ENCODE results near the gene PIK3R4. TPM values are rescaled to one million over a fixed set of nuclear protein-coding genes. Genes with fewer than 3 reads are reported as not detected.
A peak's percentile ranks its signal among the peaks of the same experiment; 100 is the strongest.

Gene PIK3R4
- total and polyA plus RNA-seq, 7 donors, result 11.0 to 20.3 (median 14.1) TPM

GRCh38 chr3:130773366-130773765 lies 26.7 kb upstream of the PIK3R4 start:
- Histone ChIP-seq H3K9me3 (no peaks in the 10 kb centered on the region), H3K36me3 (ENCODE audit: insufficient read depth in 1 of 2, low read depth in 1 of 2) (no peaks in the 10 kb centered on the region), H3K4me1 (no peaks in the 10 kb centered on the region), H3K4me3 (peak overlapping the region; percentile 24), H3K27ac (no peak overlapping the region), H3K27me3 (ENCODE audit: insufficient read depth in 3 of 3, low read length in 2 of 3) (no peaks in the 10 kb centered on the region)
- intact Hi-C loops (cut with DNase I), result no loop called here
- ATAC-seq (no peak), DNase-seq (no peak)
- TF ChIP-seq CTCF (IDR thresholded peaks at IDR 0.05), result no peak
- WGBS, 3 donors, result 27 to 44% (median 33%) methylated on average over 3 of the region's 3 CpGs

GRCh38 chr3:130772129-130772528 lies 25.5 kb upstream of the PIK3R4 start:
- no peak for ATAC-seq
- intact Hi-C loops (cut with DNase I), result no loop called here
- TF ChIP-seq CTCF (IDR thresholded peaks at IDR 0.05), result no peak

GRCh38 chr3:130770644-130771043 lies 24.0 kb upstream of the PIK3R4 start:
- Histone ChIP-seq H3K9me3 (no peaks in the 10 kb centered on the region), H3K27me3 (ENCODE audit: insufficient read depth in 3 of 3, low read length in 2 of 3) (no peaks in the 10 kb centered on the region), H3K36me3 (ENCODE audit: insufficient read depth in 1 of 2, low read depth in 1 of 2) (no peaks in the 10 kb centered on the region), H3K27ac (no peak overlapping the region), H3K4me1 (no peaks in the 10 kb centered on the region), H3K4me3 (no peak overlapping the region)
- intact Hi-C loops (cut with DNase I), result no loop called here
- no peak for ATAC-seq
- TF ChIP-seq CTCF (IDR thresholded peaks at IDR 0.05), result no peak
- WGBS, 3 donors, result 55 to 76% (median 69%) methylated on average over 2 of the region's 2 CpGs
- no peak for DNase-seq

More at GRCh38 chr3:130772129-130772528, 25.5 kb upstream of the PIK3R4 start:
- H3K9me3 ChIP-seq, result no peaks in the 10 kb centered on the region
- H3K27me3 ChIP-seq (ENCODE audit: insufficient read depth in 3 of 3, low read length in 2 of 3), result no peaks in the 10 kb centered on the region
- no peak overlapping the region for H3K4me3 ChIP-seq
- no peaks in the 10 kb centered on the region for H3K4me1 ChIP-seq
- no peak overlapping the region for H3K27ac ChIP-seq
- DNase-seq, result no peak
- H3K36me3 ChIP-seq (ENCODE audit: insufficient read depth in 1 of 2, low read depth in 1 of 2), result no peaks in the 10 kb centered on the region

GRCh38 chr3:130761730-130762311 lies 15.2 kb upstream of the PIK3R4 start:
- no peaks in the 10 kb centered on the region for H3K36me3 ChIP-seq (ENCODE audit: insufficient read depth in 1 of 2, low read depth in 1 of 2)
- no peaks in the 10 kb centered on the region for H3K27me3 ChIP-seq (ENCODE audit: insufficient read depth in 3 of 3, low read length in 2 of 3)
- WGBS, 3 donors, result 73 to 79% (median 78%) methylated on average over 9 of the region's 9 CpGs
- H3K9me3 ChIP-seq, result no peaks in the 10 kb centered on the region
- no peak overlapping the region for H3K4me3 ChIP-seq
- DNase-seq (no peak), ATAC-seq (no peak)
- intact Hi-C loops (cut with DNase I), result loop anchor here in 1 of 2 donors (2.0 kb wide), 1 partner anchor 131 kb away; no protein-coding TSS in a partner anchor
- no peak for TF ChIP-seq CTCF (IDR thresholded peaks at IDR 0.05)
- no peak overlapping the region for H3K27ac ChIP-seq
- no peaks in the 10 kb centered on the region for H3K4me1 ChIP-seq

GRCh38 chr3:130760922-130761321 lies 14.3 kb upstream of the PIK3R4 start:
- H3K4me1 ChIP-seq, result no peaks in the 10 kb centered on the region
- 77 to 84% (median 80%) methylated on average over 1 of the region's 1 CpG for WGBS, 3 donors
- TF ChIP-seq CTCF (IDR thresholded peaks at IDR 0.05), result no peak
- no peak overlapping the region for H3K27ac ChIP-seq
- no peaks in the 10 kb centered on the region for H3K9me3 ChIP-seq
- ATAC-seq (no peak), DNase-seq (no peak)
- intact Hi-C loops (cut with DNase I), result loop anchor here in 1 of 2 donors (2.0 kb wide), 1 partner anchor 132 kb away; no protein-coding TSS in a partner anchor
- H3K4me3 ChIP-seq, result no peak overlapping the region
- no peaks in the 10 kb centered on the region for H3K36me3 ChIP-seq (ENCODE audit: insufficient read depth in 1 of 2, low read depth in 1 of 2)
- H3K27me3 ChIP-seq (ENCODE audit: insufficient read depth in 3 of 3, low read length in 2 of 3), result no peaks in the 10 kb centered on the region

Data from psoas muscle (tissue), 8 donors.